Right kidney (tissue), 9 donors: ENCODE results near the gene FASTKD2.

Experiments used
- DNase-seq: peaks from one replicate; pipeline ENCODE4 v3.0.0-alpha.2; 2016
- long read RNA-seq, 8 donors: transcript quantifications; one replicate each; lab custom pipeline, GENCODE V29; 2026

FASTKD2 gene
- long read RNA-seq, donor 1, transcript FASTKD2-201 (12 exons, 3,188 nt), result major isoform, 10 of 27 reads
- long read RNA-seq, donor 1, transcript FASTKD2-202 (12 exons, 2,586 nt), result minor isoform, 6 of 27 reads
- long read RNA-seq, donor 1, partial matches to known transcripts, result 11 of 27 reads
- long read RNA-seq, donor 1, other reads (novel, unspliced or antisense), result 0 of 27 reads
- long read RNA-seq, donor 2, partial matches to known transcripts, result 10 of 15 reads
- long read RNA-seq, donor 2, other reads (novel, unspliced or antisense), result 0 of 15 reads
- long read RNA-seq, donor 3, partial matches to known transcripts, result 0 of 2 reads
- long read RNA-seq, donor 3, other reads (novel, unspliced or antisense), result 0 of 2 reads
- long read RNA-seq, donor 4, partial matches to known transcripts, result 11 of 14 reads
- long read RNA-seq, donor 4, other reads (novel, unspliced or antisense), result 0 of 14 reads
- long read RNA-seq, donor 5, transcript FASTKD2-201 (12 exons, 3,188 nt), result major isoform, 12 of 25 reads
- long read RNA-seq, donor 5, partial matches to known transcripts, result 10 of 25 reads
- long read RNA-seq, donor 5, other reads (novel, unspliced or antisense), result 0 of 25 reads
- long read RNA-seq, donor 6, full-length matches to known transcripts, result 7 of 12 reads
- long read RNA-seq, donor 6, partial matches to known transcripts, result 5 of 12 reads
- long read RNA-seq, donor 6, other reads (novel, unspliced or antisense), result 0 of 12 reads
- long read RNA-seq, donor 7, transcript FASTKD2-201 (12 exons, 3,188 nt), result major isoform, 6 of 20 reads
- long read RNA-seq, donor 7, partial matches to known transcripts, result 13 of 20 reads
- long read RNA-seq, donor 7, other reads (novel, unspliced or antisense), result 0 of 20 reads
- long read RNA-seq, donor 8, transcript FASTKD2-201 (12 exons, 3,188 nt), result major isoform, 8 of 15 reads
- long read RNA-seq, donor 8, partial matches to known transcripts, result 5 of 15 reads
- long read RNA-seq, donor 8, other reads (novel, unspliced or antisense), result 0 of 15 reads

DNA sequence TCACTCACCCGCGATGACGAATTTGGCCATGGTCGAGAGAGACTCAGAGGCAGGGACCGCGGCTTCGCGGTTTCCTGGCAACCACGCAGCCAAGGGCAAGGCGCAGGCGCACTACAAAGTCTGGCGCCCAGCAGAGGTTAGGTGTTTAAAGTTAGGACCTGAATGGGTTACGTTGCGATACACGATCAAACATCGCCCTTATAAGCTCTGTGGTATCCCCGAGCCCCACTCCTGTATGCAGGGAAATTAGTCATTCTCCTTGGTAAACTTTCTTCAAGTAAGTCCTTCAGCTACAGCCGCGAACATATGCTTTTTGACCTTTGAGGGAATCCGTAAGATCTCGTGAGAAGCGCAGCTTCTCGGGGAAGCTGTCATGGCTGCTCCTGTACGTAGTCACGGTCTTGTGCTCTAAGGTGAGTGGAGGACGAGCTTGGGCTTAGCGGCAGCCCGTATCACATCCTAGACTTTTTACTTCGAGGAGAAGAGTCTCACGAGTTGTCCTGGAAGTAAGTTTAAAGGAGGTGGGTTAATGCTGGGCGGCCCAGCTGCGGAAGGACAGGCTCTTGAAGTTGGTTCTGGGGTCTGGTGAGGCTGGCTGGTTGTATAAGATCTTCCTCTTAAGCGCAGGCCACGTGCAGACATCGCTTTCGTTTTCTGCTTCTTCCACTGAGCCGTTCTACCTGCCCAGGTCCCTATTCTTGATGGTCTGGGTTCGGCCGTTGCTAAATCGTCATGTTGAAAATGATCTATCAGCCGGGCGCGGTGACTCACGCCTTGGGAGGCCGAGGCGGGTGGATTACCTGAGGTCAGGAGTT lies at the start of gene FASTKD2, which contains the start of gene MDH1B:
Gene FASTKD2 (plus strand): TSS at position 365 of the 815 bp plus-strand sequence. CDS start 1,088 bp downstream, outside the sequence.
Gene MDH1B (minus strand): TSS at position 87 of the 815 bp plus-strand sequence. CDS start 57 bp downstream, at position 30.
- DNase-seq, result peak; percentile 96

DNA sequence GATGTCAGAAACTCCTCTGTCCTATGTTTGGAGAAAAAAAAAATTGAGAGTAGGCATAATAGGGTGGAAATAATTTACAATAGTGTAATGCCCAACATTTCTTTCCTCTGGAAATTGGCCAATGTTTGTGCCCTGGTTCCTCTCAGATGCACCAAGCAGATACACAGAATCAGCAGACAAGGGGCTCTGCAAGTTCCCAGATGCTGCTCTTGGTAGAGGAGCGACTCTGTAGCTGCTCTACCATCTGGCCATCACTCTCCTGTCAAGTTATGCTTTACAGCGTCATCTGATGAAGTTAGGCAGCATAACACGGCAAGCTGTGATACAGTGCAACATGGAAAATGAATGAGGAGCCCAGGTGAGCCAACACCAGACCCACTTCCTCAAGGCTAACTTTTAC lies 48.8 kb upstream of the FASTKD2 start:
- DNase-seq, result no peak

DNA sequence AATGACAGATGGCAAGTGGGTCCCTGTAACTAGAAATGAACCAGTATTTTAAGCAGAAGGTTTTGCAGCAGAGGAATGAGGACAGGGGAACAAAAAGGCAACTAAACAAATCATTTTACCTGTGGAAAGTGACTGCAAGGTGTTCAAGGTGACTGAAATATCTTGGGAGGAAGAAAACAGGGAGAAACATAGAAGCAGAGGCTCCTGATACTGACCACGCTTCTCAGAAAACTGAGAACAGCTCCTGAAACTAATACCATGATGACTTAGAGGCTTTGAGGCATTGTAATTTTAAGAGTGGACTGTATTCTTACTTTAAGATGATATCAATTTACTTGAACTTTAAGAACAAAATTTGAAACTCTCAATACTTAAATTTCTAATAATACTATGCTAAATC lies 47.1 kb upstream of the FASTKD2 start, which contains the start of gene DYTN:
Gene DYTN (minus strand): TSS at position 101 of the 400 bp plus-strand sequence. CDS start 117 bp downstream, outside the sequence.
- no peak for DNase-seq

DNA sequence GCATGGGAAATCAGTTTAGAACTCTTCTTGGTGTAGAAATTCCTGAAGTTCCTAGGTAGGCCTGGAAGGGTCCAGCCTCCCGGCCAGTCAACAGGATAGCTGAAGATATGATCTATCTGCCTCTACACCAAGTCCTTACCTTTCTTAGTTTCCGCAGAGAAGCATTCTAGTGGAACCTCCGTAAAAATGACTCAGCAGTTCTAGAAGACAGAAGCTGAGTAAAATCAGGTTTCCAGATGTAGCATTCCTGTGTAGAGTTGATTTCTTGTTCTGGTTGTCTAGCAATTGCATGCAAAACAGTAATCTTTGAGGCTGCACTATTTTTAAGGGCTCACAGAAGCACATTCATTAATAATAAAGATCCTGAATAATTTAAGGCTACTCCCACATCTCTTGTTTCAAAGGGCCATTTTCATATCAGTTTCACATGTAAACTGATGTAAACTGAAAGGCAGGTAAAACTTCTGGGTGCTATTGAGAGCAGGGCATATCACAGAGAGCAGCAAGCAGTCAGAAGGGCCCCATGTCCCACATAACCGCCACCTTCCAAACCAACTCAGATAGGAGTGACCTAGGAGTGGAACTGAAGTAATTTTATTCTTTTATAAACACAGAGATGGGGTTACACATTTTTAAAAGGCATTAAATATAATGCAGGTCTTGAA lies 44.0 kb upstream of the FASTKD2 start:
- DNase-seq, result no peak

DNA sequence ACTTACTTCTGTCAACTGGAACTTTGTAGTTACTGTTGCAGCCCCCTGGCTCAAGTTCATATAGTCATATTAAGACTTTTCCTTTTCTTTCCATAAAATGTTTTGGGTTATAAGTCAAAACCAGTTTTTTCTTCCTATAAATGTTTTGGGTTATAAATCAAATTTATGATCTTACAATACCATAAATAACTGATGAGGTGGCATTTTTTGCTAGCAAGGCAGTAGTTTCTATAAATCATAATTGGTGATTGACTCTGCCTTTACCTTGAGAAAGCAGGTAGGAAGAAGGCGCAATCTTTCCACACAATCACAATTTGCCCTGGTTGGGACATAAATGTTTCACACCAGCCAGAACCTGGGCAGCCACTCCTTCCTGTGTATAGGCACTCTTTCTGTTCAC lies 42.1 kb upstream of the FASTKD2 start:
- no peak for DNase-seq

DNA sequence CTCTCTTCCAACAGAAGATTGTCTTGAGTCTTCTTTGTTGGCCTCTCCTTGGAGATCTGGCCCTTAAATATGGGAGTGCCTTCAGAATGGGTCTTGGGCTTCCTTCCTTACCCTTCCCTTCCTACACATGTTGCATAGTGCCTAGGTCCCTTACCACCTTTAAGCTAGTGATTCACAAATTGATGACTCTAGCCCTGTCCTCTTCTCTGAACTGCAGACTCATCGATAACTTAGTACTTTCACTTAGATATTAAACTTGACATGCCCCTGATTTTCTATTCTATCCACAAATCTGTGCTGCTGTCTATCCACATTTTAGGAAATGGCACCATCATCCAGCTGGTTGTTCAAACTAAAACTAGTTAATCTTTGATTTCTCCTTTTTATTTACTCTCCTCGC lies 38.1 kb upstream of the FASTKD2 start:
- DNase-seq, result no peak

DNA sequence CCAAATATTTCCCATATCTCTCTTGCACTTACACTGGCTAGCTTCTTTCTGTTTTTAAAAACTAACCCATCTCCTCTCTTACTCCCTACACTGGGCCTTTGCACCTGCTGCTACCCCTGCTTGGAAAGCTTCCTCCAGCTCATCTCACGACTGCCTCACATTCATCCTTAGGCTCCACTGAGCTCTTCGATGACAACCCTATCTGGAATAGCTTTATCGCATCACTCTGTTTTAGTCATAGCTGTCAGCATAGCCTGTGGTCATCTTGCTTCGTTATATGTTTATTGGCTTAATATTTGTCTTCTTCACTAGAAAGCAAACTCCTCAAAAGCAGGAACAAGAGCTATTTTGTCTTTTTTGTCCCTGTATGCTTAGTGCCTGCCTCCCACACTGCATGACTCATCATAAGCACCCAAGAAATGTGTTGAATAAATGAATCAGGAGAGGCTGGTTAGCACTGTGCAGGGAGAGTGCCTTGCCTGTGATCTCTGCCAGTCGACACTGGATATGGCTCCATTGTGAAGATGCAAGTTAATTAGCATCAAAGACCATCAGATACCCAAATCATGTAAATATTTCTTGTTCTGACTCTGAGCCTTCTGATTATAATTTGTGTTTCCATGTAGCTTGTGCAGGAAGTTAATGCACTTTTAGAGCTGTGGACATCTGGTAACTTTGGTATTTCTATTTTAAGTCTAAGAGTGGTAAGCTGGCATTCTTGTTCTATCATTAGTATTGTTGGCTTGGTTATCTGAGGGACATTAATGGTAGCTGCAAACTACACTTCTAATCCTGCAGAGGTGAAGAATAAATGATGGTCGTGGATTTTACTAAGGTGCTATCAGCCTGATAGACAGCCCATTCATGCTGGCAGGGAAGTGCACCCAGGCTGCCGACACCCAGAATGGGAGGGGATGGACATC lies 36.9 kb upstream of the FASTKD2 start:
- no peak for DNase-seq

DNA sequence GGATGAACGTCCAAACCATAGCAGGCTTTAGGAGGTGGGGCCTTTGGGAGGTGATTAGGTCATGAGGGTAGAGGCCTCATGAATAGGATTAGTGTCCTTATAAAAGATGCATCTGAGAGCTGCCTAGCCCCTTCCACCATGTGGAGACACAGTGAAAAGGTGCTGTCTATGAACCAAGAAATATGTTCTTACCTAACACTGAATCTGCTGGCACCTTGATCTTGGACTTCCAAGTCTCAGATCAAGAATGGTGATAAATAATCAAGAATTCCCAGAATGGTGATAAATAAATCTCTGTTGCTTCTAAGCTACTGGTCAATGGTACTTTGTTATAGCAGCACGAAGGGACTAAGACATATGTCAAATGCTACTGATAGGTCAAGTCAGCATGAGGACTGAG lies 32.1 kb upstream of the FASTKD2 start:
- no peak for DNase-seq

DNA sequence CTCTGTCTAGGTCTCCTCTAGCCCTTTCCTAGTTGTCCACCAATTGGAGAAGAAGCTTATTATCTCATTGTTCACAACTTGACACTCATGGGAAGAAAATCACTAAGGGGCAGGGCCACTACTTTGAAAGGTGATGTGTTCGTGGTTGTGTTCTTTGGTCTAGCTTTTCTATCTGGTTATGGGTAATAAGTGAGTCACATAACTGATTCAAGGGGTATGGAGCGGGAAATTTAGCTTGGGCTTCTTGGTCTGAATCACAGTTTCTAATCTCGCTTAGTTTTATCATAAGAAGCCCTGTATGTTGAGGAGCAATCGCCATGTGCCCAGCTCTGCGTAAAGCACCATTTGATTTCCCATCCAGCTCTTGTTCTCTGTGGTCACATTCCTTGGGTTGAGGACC lies 28.5 kb upstream of the FASTKD2 start:
- no peak for DNase-seq

DNA sequence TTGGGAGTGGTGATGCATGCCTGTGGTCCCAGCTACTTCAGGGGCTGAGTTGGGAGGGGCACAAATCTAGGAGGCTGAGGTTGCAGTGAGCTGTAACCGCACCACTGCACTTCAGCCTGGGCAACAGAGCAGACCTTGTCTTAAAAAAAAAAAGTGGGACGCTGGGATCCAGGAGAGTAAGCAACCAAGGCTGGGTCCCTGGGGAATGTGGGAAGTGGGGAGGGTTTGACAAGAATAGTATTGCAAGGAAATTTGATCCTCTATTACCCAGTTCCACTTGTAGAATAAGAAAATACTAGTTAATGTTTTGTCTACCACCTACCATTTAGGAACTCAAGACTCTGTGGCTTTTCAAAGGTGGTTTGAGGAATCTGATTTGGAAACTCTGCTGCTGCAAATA lies 26.1 kb upstream of the FASTKD2 start:
- no peak for DNase-seq

DNA sequence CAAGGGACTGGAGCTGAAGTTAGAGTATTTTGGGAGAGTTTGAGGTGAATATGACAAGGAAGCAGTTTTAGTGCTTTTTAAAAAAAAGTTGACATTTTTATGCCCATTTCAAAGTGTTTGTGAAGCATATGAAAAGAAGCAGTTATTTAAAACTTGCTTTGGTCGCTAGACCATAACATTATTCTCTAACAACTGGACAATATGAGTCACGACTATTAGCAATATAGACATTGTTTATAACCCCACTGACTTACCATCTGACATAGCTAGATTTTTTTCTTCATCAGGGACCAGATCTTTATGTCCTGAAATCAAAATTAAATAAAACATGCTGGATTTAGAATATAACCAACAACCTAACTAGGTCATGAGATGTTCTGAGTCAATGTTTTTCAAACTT lies 24.6 kb upstream of the FASTKD2 start:
- DNase-seq, result no peak

DNA sequence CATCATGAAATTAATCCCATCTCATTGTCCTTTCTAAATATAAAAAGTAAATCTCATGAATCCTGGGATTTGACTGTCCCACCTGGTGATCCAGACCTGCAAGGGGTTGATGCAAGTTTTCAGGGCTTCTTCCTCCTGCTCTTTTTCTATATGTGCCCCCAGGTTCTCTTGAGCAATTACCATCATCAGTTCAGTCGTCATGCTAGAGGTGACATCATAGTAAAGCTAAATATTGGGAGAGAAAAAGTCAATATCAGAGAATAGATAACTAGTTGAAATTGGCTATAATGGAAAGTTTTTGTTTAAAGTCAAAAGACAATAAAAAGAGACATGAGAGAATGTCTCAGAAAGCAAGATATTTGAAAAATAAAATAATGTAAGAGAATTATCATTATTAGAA lies 8.6 kb upstream of the FASTKD2 start:
- no peak for DNase-seq

DNA sequence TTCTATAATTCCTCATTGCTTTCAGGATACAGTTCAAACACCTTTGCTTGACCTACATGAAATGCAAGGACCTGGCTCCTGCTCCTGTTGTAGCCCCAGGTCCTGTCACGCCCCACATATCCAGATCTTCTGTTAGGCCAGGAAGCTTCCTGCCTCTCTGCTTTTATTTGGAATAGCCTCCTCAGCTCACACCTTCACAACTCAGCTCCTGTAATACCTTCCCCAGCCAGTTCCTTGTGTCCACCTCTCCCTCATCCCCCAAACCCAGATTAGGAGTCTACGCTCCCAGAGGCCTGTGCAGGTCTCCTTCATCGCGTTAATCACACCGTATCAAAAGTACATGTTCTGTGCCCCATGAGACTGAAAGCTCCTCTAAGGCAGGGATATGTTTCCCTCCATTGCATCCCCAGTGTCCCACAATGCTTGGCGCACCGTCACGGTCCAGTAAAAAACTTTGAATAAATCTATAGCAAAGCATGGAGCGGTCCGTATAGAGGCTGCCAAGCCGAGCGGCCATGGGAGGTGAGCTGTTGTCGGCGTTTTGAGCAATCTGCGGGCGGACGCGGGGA lies 649 bp upstream of the FASTKD2 start:
- DNase-seq, result no peak

DNA sequence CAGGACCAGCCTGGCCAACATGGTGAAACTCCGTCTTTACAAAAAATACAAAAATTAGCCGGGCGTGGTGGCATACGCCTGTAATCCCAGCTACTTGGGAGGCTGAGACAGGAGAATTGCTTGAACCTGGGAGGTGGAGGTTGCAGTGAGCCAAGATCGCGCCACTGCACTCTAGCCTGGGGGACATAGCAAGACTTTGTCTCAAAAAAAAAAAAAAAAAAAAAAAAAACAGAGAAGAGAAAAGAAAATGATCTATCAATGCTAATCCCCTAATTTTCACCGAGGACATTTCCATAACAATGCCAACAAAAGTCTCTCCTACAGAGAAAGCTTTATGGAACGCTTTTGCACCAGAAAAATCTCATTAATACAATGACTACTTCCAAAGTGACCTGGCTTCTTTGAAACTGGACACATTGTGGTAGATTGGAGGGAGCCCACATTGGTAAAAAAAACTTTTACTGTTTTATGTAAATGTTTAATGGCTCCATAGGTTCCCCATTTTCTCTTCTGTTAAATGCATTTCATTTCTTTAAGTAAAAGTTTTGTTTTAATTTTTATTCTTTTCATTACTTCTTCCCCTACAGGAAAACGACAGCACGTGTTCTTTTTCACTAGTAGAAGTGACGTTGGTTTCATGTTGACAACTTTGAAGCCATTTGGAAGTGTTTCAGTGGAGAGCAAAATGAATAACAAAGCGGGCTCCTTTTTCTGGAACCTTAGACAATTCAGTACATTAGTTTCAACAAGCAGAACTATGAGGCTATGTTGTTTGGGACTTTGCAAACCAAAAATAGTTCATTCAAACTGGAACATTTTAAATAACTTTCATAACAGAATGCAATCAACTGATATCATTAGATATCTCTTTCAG lies 888 bp downstream of the FASTKD2 start:
- DNase-seq, result no peak

DNA sequence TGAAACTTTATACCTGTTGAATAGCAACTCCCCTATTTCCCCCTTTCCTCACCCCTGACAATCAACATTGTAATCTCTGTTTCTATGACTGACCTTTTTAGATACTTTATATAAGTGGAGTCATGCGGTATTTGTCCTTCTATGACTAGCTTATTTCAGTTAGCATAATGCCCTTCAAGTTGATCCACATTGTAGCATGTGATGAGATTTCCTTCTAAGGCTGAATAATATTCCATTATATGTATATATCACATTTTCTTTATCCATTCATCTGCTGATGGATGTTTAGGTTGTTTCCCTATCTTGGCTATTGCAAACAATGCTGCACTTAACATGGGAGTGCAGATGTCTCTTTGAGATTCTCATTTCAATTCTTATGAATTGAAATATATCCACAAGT lies 9.5 kb downstream of the FASTKD2 start:
- no peak for DNase-seq

DNA sequence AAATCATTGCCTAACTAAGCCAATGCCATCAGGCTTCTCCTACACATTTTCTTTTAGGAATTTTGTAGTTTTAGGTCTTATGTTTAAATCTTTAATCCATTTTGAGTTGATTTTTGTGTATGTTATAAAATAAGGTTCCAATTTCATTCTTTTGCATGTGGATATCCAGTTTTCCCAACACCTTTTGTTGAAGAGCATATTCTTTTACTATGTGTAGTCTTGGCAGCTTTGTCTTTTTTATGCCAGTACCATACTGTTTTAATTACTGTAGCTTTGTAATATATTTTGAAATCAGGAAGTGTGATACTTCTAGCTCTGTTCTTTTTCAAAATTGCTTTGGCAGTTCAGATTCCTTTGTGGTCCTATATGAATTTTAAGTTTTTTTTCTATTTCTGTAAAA lies 11.0 kb downstream of the FASTKD2 start:
- DNase-seq, result no peak

DNA sequence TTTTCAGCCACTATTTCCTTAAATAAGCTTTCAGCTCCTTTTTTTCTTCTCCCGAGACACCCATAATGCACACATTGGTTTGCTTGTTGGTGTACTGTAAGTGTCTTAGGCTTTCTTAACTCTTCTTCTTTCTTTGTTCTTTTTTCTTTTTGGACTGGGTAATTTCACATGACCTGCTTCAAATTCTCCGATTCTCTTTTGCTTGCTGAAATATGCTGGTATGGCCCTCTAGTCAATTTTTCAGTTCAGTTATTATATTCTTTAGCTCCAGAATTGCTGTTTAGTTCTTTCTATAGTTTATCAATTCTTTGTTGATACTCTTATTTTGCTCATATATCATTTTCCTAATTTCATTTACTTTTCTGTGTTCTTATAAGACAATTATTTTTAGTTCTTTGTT lies 15.3 kb downstream of the FASTKD2 start:
- DNase-seq, result no peak

DNA sequence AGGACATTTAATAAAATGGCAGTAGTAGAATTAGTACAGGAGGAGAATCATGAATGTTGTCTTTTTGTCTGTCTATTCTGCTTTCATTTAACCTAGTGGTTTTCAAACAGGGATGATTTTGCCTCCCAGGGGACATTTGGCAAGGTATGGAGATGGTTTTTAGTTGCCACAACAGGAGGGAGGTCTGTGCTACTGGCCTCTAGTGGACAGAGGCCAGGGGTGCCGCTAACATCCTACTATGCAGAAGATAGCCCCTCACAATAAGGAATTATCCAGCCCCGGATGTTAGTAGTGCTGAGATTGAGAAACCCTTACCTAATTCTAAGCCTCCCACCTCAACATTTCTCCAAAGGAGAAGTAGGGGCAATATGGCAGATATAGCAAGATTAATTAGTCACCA lies 18.3 kb downstream of the FASTKD2 start:
- DNase-seq, result no peak
